Neural crest cell (in vitro differentiated cells): ENCODE results near the gene KREMEN2. TPM values are rescaled to one million over a fixed set of nuclear protein-coding genes. Genes with fewer than 3 reads are reported as not detected.
A peak's percentile ranks its signal among the peaks of the same experiment; 100 is the strongest.

Experiments
- DNase-seq: peaks from one replicate; pipeline ENCODE4 v3.0.0; 2021; ENCODE audit warnings: low read depth, mixed read lengths, low spot score
- H3K27ac Mint-ChIP-seq: one replicate; pipeline ENCODE4 v1.8.0; 2021; ENCODE audit warnings: mild to moderate bottlenecking, mixed read lengths; ENCODE audit not compliant: unreplicated experiment
- H3K27me3 Mint-ChIP-seq: 2 replicates; pipeline ENCODE4 v1.8.0; 2021; ENCODE audit warnings: low read depth, mild to moderate bottlenecking, mixed read lengths
- H3K36me3 Mint-ChIP-seq: 2 replicates; pipeline ENCODE4 v1.8.0; 2021; ENCODE audit warnings: low read depth, mild to moderate bottlenecking, mixed read lengths
- H3K4me1 Mint-ChIP-seq: 2 replicates; pipeline ENCODE4 v1.8.0; 2021; ENCODE audit warnings: mixed read lengths
- H3K4me3 Mint-ChIP-seq: one replicate; pipeline ENCODE4 v1.8.0; 2021; ENCODE audit warnings: mild to moderate bottlenecking, mixed read lengths
- H3K9me3 Mint-ChIP-seq: 2 replicates; pipeline ENCODE4 v1.8.0; 2021; ENCODE audit warnings: mixed read lengths
- total RNA-seq: library from RNA; stranded (reverse); gene quantifications from 2 replicates; pipeline ENCODE4 v1.2.1, GENCODE V29; 2021
- TF ChIP-seq, protein P1 (sequence below): fragments of 200-600 bp; sonication (generic); conservative IDR thresholded peaks from 2 replicates; pipeline ENCODE4 v1.5.0; 2021; ENCODE audit warnings: antibody characterized with exemption, mild to moderate bottlenecking

Gene KREMEN2
- total RNA-seq, 1 donor from 2014 or later = 1.0 TPM

DNA sequence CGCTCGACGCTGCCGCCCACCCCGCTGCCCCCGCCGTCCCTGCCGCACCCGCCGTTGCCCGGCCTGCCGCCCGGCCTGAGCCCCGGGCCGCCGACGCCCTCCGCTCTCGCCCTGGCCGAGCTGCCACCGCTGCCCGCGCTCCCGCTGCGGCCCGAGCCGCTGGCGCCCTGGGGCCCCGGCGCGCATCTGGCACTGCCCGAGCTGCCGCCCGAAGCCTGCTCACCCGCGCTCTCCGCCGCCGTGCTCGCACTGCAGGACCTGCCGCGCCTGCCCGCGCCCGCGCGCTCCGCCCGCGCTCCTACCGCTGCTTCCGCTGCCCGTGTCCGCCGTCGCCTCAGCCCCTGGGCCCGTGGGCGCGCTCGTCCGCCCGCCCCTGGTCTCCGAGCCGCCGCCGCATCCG, 40.2 kb downstream of the KREMEN2 start:
- no peak overlapping the region for H3K4me3 Mint-ChIP-seq
- no peaks in the 10 kb centered on the region for H3K9me3 Mint-ChIP-seq
- no peak overlapping the region for H3K27ac Mint-ChIP-seq
- DNase-seq = no peak
- H3K4me1 Mint-ChIP-seq = no peaks in the 10 kb centered on the region
- H3K27me3 Mint-ChIP-seq = peaks cover 69% of the 10 kb centered on the region
- TF ChIP-seq, protein P1, sequence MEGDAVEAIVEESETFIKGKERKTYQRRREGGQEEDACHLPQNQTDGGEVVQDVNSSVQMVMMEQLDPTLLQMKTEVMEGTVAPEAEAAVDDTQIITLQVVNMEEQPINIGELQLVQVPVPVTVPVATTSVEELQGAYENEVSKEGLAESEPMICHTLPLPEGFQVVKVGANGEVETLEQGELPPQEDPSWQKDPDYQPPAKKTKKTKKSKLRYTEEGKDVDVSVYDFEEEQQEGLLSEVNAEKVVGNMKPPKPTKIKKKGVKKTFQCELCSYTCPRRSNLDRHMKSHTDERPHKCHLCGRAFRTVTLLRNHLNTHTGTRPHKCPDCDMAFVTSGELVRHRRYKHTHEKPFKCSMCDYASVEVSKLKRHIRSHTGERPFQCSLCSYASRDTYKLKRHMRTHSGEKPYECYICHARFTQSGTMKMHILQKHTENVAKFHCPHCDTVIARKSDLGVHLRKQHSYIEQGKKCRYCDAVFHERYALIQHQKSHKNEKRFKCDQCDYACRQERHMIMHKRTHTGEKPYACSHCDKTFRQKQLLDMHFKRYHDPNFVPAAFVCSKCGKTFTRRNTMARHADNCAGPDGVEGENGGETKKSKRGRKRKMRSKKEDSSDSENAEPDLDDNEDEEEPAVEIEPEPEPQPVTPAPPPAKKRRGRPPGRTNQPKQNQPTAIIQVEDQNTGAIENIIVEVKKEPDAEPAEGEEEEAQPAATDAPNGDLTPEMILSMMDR = no peak
- H3K36me3 Mint-ChIP-seq = no peaks in the 10 kb centered on the region

GRCh38 chr16:3004781-3005284, 40.8 kb downstream of the KREMEN2 start:
- Mint-ChIP-seq H3K36me3 (no peaks in the 10 kb centered on the region), H3K27me3 (peaks cover 74% of the 10 kb centered on the region), H3K27ac (no peak overlapping the region), H3K9me3 (no peaks in the 10 kb centered on the region), H3K4me3 (no peak overlapping the region), H3K4me1 (no peaks in the 10 kb centered on the region)
- TF ChIP-seq, protein P1 = no peak
- DNase-seq = no peak

DNA sequence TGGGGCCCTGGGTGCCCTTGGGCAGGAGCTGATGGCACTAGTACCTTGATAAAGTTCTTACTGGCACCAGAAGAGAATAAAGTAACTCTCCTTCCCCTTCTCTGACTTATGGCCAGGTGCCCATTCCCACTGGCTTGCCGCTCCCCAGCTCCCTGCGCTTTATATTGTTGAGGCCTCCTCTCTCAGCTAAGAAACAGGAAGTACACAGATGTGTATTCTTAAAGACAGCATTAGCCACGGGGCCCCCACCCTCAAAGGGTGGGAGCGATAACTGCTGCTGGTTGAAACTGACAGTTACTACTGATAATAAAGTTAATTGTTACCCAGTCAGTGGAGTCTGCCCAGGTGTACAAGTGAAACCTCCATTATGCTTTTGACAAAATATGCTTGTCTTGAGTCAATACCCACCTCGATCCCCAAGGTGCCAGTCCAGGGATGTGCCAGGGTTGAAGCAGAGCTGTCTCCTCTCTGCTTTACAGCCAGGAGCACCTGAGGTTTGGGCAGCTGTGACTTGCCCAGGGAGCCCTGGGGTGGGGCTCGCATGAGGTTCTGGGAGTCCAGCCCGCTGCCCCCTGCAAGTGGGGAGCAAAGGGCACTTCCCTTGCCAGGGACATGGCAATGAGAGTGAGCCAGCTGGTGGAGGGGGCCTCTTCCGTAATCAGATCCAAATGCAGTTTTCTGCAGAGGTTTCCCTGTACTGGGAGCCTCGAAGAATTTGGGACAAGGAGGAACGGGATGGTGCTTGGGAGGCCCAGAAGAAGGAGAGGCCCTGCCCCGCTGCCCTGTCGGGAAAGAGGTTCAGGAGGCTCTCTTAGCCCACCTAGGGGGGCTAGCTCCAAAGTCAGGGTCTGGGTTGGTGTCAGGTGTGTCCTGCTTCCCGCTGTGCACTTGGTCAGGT, 43.2 kb downstream of the KREMEN2 start:
- Mint-ChIP-seq H3K27ac (no peak overlapping the region), H3K36me3 (no peaks in the 10 kb centered on the region), H3K4me1 (no peaks in the 10 kb centered on the region), H3K27me3 (peaks cover 88% of the 10 kb centered on the region), H3K9me3 (no peaks in the 10 kb centered on the region), H3K4me3 (peak overlapping the region; percentile 3)
- DNase-seq = no peak
- TF ChIP-seq, protein P1 = no peak

DNA sequence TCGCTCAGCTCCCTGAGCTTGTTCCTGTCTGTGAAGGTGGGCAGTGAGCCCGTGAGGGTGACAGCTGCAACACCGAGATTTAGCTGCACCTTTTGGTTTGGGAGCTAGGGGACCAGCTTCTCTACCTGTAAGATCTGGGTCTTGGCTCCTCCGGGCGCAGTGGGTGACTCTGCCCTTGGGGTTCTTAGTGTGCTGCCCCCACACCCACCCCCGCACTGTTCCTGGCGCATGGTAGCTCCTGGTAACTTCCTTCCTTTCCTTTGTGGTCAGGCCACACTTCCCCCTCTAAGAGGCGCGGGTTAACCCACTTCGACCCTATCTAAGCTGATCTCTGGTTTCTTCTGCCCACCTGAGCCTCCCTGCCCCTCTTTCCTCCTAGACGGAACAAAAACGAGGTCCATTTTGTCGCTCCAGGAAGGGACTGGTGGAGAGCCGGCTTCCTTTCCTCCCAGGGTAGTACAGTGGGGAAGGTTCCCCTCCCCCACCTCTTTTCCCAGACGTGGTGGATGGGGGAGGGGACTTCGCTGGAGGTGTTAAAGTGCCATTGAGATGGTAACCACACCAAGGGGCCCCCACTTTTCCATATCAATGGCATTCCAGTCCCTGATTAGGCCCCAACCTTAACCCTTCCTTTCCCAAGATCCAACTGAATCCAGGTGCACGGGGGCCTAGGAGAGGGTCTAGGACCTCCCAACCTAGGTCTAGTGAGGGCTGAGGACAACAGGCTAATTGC, 44.0 kb downstream of the KREMEN2 start:
- DNase-seq = no peak
- Mint-ChIP-seq H3K9me3 (no peaks in the 10 kb centered on the region), H3K27me3 (peaks cover 90% of the 10 kb centered on the region), H3K36me3 (no peaks in the 10 kb centered on the region), H3K4me3 (no peak overlapping the region), H3K4me1 (no peaks in the 10 kb centered on the region), H3K27ac (no peak overlapping the region)
- TF ChIP-seq, protein P1 = no peak

- Mint-ChIP-seq H3K4me1 (no peaks in the 10 kb centered on the region), H3K36me3 (no peaks in the 10 kb centered on the region), H3K27me3 (peaks cover 94% of the 10 kb centered on the region), H3K9me3 (no peaks in the 10 kb centered on the region), H3K27ac (no peak overlapping the region), H3K4me3 (no peak overlapping the region)
- TF ChIP-seq, protein P1 = no peak
- DNase-seq = no peak
Observed at GRCh38 chr16:3008690-3009037, 44.6 kb downstream of the KREMEN2 start.
